Measurements from ENCODE around the gene SYPL2.

SYPL2 gene

GRCh38 chr1:109432336-109432735 lies 34.0 kb upstream of the SYPL2 start:
- no peak overlapping the region for H3K4me3 ChIP-seq (ENCODE audit: low read depth, low read length)
- no peak for TF ChIP-seq POLR2A (IDR thresholded peaks at IDR 0.05; ENCODE audit: extremely low read depth, insufficient read length)
- TF ChIP-seq, protein P1, sequence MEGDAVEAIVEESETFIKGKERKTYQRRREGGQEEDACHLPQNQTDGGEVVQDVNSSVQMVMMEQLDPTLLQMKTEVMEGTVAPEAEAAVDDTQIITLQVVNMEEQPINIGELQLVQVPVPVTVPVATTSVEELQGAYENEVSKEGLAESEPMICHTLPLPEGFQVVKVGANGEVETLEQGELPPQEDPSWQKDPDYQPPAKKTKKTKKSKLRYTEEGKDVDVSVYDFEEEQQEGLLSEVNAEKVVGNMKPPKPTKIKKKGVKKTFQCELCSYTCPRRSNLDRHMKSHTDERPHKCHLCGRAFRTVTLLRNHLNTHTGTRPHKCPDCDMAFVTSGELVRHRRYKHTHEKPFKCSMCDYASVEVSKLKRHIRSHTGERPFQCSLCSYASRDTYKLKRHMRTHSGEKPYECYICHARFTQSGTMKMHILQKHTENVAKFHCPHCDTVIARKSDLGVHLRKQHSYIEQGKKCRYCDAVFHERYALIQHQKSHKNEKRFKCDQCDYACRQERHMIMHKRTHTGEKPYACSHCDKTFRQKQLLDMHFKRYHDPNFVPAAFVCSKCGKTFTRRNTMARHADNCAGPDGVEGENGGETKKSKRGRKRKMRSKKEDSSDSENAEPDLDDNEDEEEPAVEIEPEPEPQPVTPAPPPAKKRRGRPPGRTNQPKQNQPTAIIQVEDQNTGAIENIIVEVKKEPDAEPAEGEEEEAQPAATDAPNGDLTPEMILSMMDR (IDR thresholded peaks at IDR 0.05; ENCODE audit: low read depth, low read length): no peak
- TF ChIP-seq, protein P2, sequence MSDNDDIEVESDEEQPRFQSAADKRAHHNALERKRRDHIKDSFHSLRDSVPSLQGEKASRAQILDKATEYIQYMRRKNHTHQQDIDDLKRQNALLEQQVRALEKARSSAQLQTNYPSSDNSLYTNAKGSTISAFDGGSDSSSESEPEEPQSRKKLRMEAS (IDR thresholded peaks at IDR 0.05; ENCODE audit: low read depth, low read length): no peak
- DNase-seq (ENCODE audit: low read depth): no peak

GRCh38 chr1:109433322-109433721 lies 33.0 kb upstream of the SYPL2 start:
- no peak overlapping the region for H3K4me3 ChIP-seq (ENCODE audit: low read depth, low read length)
- TF ChIP-seq MYC (IDR thresholded peaks at IDR 0.05; ENCODE audit: low read depth, low read length) (no peak), POLR2A (IDR thresholded peaks at IDR 0.05; ENCODE audit: extremely low read depth, insufficient read length) (no peak)
- TF ChIP-seq, protein P1 (IDR thresholded peaks at IDR 0.05; ENCODE audit: low read depth, low read length): no peak
- TF ChIP-seq, protein P2 (IDR thresholded peaks at IDR 0.05; ENCODE audit: low read depth, low read length): no peak
- no peak for DNase-seq (ENCODE audit: low read depth)

GRCh38 chr1:109434484-109434883 lies 31.9 kb upstream of the SYPL2 start:
- DNase-seq (ENCODE audit: low read depth): no peak
- TF ChIP-seq, protein P1 (IDR thresholded peaks at IDR 0.05; ENCODE audit: low read depth, low read length): no peak
- TF ChIP-seq POLR2A (IDR thresholded peaks at IDR 0.05; ENCODE audit: extremely low read depth, insufficient read length) (no peak), MYC (IDR thresholded peaks at IDR 0.05; ENCODE audit: low read depth, low read length) (no peak)
- TF ChIP-seq, protein P2 (IDR thresholded peaks at IDR 0.05; ENCODE audit: low read depth, low read length): no peak
- H3K4me3 ChIP-seq (ENCODE audit: low read depth, low read length): no peak overlapping the region

DNA sequence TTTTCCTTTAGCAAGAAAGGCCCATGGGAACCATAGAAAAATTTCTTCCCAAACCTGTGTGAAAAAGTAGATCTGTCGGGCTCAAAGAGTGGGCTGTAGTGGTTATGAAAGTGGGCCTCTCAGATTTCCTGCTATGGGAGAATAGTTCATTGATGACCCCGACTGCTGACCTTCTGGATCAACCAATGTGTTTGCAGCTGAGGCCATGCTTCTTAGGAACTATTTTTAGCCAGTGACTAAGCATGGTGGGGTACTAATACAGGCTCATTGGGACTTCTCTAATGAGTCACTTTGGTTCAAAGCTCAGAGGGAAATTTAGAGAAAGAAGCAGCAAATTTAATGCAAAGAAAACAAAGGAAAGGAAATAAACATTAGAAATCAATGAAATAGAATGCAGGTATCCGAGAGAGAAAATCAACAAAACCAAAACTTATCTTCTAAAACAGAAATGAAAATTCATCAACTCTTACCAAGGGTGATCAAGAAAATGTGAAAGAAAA lies 27.5 kb upstream of the SYPL2 start:
- DNase-seq (ENCODE audit: low read depth): peak; percentile 67
- TF ChIP-seq POLR2A (IDR thresholded peaks at IDR 0.05; ENCODE audit: extremely low read depth, insufficient read length) (no peak), MYC (IDR thresholded peaks at IDR 0.05; ENCODE audit: low read depth, low read length) (no peak)
- TF ChIP-seq, protein P2 (IDR thresholded peaks at IDR 0.05; ENCODE audit: low read depth, low read length): no peak
- TF ChIP-seq, protein P1 (IDR thresholded peaks at IDR 0.05; ENCODE audit: low read depth, low read length): no peak
- no peak overlapping the region for H3K4me3 ChIP-seq (ENCODE audit: low read depth, low read length)

DNA sequence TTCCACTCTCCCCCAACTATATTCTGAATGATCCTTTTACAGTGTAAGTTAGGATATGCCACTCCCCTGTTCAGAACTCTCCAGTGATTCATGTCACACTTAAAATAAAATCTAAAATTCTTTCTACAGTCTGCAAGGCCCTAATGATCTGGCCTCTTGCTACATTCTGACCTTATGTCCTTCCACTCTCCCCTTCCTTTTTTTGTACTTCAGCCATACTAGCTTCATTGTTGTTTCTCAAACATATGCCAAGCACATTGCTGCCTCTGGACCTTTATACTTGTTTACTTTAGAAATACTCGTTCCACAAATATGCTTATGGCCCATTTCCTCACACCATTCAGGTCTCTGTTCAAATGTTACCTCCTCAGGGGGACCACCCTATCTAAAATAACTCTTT lies 25.3 kb upstream of the SYPL2 start:
- TF ChIP-seq, protein P2 (IDR thresholded peaks at IDR 0.05; ENCODE audit: low read depth, low read length): no peak
- TF ChIP-seq POLR2A (IDR thresholded peaks at IDR 0.05; ENCODE audit: extremely low read depth, insufficient read length) (no peak), MYC (IDR thresholded peaks at IDR 0.05; ENCODE audit: low read depth, low read length) (no peak)
- TF ChIP-seq, protein P1 (IDR thresholded peaks at IDR 0.05; ENCODE audit: low read depth, low read length): no peak

More for the DNA sequence above, 25.3 kb upstream of the SYPL2 start:
- DNase-seq (ENCODE audit: low read depth): no peak
- no peak overlapping the region for H3K4me3 ChIP-seq (ENCODE audit: low read depth, low read length)
